GM19438 (cell line): Measurements from ENCODE around the gene TOP3B.
A peak's percentile ranks its signal among the peaks of the same experiment; 100 is the strongest.

Experiments used
- ATAC-seq: cut with Tn5 transposase; IDR thresholded peaks from one replicate; pipeline ENCODE4 v1.9.1; 2021; ENCODE audit warnings: low read depth; ENCODE audit not compliant: unreplicated experiment

TOP3B gene, protein sequence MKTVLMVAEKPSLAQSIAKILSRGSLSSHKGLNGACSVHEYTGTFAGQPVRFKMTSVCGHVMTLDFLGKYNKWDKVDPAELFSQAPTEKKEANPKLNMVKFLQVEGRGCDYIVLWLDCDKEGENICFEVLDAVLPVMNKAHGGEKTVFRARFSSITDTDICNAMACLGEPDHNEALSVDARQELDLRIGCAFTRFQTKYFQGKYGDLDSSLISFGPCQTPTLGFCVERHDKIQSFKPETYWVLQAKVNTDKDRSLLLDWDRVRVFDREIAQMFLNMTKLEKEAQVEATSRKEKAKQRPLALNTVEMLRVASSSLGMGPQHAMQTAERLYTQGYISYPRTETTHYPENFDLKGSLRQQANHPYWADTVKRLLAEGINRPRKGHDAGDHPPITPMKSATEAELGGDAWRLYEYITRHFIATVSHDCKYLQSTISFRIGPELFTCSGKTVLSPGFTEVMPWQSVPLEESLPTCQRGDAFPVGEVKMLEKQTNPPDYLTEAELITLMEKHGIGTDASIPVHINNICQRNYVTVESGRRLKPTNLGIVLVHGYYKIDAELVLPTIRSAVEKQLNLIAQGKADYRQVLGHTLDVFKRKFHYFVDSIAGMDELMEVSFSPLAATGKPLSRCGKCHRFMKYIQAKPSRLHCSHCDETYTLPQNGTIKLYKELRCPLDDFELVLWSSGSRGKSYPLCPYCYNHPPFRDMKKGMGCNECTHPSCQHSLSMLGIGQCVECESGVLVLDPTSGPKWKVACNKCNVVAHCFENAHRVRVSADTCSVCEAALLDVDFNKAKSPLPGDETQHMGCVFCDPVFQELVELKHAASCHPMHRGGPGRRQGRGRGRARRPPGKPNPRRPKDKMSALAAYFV

GRCh38 chr22:21982338-21982965, at the start of gene TOP3B:
Gene TOP3B, minus strand, starts transcription at chr22:21982787. Its CDS starts 7,078 bp downstream, at chr22:21975709.
- peak; percentile 66 for ATAC-seq

GRCh38 chr22:22031183-22031945, 48.8 kb upstream of the TOP3B start:
- ATAC-seq = no peak

DNA sequence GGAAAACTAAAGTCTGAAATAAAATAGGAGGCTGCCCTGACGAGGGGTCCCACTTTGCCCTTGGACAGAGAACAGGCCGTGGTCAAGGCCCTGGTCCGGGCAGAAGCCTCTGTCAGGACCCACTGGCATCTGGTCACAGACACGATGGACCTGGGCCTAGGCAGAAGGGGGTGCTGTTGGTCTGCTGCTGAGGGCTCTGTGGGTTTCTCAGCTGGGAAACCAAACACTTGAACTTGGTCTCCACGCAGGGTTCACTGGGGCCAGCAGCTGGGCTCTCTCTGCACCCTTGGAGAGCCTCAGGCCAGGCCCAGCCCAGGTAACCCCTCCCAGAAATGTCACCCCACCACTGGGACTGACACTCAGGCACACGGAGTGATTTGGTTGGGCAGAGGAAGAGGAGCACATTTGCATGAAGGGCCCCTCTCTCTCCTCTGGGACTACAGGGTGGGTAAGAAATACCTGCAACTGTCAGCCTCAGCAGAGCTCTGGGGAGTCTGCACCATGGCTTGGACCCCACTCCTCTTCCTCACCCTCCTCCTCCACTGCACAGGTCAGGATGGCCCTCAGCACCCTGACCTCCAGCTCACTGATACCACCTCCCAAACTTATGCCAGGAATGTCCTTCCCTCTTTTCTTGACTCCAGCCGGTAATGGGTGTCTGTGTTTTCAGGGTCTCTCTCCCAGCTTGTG, 48.1 kb upstream of the TOP3B start:
- ATAC-seq = peak; percentile 67

DNA sequence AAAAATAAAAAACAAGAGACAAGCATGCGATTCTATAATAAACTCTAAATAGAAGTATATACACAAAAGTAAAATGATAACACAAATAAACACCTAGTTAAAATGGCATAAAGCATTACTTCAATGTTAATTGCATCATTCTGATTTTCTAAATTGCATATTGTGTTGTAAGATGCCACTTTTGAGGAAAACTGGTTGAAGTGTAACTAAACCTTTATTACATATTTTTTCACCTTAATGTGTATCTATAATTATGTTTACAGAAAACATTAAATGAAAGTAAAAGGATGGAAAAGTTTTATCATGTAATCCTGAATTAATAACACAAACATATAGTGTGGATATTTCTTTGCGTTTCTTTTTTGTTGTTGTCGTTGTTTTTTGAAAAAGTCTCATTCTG, 45.4 kb upstream of the TOP3B start:
- no peak for ATAC-seq

DNA sequence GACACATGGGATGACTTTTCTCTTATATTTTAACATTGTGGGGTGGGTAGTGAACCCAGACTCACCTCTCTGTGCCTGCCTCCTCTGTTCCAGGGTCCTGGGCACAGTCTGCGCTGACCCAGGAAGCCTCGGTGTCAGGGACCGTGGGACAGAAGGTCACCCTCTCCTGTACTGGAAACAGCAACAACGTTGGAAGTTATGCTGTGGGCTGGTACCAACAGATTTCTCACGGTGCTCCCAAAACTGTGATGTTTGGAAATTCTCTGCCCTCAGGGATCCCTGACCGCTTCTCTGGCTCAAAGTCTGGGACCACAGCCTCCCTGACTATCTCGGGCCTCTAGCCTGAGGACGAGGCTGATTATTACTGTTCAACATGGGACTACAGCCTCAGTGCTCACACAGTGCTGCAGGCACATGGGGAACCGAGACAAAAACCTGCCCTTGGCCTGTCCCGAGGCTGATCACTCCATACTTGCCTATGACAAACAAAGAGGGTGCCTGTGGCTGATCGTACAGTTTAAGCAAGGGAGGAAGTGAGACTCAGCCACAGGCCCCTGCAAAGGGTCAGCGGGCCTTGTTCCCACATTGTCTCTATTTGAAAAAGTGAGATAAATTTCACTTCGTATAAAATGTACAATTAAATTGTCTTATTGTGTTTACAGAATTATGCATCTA, 43.7 kb upstream of the TOP3B start:
- ATAC-seq = no peak

DNA sequence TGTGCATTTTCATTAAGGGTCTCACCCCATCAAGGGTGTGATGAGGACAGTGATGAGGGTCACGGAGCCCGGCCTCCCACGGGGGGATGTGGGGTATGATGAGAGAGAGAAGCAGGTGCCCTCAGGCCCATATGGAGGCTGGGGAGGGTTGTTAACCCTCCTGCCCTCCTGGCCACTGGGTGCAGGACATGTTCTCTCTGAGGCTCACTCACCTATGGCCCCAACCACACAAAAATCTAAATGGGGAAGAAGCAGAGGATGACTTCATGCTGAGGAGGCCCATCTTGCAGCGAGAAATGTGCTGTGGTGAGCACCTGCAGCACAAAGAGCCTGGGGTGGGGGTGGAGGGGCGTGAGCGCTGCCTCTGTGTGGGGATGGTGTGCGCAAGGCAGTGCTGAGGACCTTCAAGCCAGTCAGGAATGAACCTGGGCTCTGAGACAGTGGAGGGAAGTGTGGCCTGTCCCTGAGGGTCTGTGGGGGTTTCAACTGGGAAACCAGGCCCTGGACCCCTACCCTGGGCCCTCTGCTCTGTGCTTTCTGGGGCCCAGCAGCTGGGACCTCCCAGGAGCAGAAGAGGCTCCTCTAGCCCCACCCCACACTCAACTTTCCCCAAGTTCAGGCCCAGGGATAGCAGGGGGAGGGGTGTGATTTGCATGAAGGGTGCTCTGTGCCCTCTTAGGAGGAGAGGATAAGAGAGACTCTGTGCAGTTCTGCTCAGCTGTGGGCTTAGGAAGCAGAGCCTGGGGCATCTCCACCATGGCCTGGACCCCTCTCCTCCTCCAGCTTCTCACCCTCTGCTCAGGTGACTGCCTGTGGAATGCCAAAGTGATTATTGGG, 43.0 kb upstream of the TOP3B start:
- ATAC-seq = no peak

DNA sequence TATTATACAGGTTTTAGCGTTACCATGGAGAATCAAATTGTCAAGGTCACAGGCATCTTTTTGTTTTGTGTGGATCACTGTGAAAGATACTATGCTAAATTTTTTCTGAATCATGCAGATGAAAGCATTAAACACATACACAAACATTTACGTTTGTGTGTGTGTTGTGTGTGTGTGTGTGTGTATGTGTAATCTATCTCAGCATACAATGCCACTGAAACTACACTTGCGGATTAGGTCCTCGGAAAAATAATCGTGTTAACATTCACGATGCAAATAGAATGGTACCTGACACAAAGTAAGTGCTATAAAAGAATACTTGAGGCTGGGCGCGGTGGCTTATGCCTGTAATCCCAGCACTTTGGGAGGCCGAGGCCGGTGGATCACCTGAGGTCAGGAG, 41.9 kb upstream of the TOP3B start:
- ATAC-seq = no peak

- no peak for ATAC-seq
Measured at GRCh38 chr22:22023581-22024137, 41.1 kb upstream of the TOP3B start.

GRCh38 chr22:22022947-22023534, 40.5 kb upstream of the TOP3B start:
- no peak for ATAC-seq

GRCh38 chr22:22022255-22022840, 39.8 kb upstream of the TOP3B start:
- no peak for ATAC-seq

GRCh38 chr22:22021162-22021750, 38.7 kb upstream of the TOP3B start:
- ATAC-seq = no peak

DNA sequence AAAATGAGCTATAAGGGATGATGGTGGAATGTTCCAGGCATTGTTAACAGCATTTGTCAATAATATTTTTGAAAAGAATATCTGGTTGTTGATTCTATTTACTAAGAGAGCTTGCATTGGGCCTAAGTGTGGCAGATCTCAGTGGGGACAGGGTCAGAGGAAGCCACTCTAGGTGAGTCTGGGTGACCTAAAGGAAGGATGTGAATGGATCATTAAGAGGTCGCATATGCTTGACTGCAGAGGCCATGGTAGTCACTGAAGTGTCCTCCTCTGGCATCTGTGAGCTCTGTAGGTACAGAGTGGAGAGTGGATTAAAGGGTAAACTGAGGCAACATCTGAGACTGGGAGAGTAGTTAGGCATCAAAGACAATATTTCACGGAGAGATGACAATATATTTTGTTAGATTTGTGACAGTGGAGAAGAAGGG, 37.9 kb upstream of the TOP3B start:
- ATAC-seq = no peak

- ATAC-seq = no peak
Measured at GRCh38 chr22:22019659-22020424, 37.3 kb upstream of the TOP3B start.

DNA sequence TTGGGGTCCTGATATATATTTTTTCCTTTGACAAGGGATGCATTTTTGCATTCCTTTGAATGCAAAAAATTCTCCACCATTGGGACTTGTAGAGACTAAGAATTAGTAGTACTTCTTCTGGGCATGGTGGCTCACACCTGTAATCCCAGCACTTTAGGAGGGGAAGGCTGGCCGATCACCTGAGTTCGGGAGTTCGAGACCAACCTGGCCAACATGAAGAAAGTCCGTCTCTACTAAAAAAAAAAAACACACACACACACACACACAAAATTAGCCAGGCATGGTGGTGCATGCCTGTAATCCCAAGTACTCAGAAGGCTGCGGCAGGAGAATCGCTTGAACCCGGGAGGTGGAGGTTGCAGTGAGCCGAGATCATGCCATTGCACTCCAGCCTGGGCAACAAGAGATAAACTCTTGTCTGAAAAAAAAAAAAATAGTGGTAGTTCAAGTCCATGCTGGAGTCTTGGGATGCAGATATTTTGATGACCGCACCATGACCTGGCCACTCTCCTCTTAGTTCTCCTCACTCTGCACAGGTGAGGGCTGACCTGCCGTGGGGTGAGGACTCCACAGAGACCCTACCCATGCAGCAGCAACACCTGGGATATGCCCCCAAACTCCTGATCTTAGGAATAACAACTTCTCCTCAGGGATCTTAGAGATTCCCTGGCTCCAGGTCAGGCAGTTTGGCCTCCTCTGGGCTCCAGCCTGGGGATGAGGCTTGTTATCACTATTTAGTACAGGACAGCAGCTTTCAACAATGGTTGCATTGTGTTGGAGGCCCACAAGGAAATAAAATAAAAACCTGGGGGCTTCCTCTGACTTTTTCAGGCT, 36.5 kb upstream of the TOP3B start:
- ATAC-seq = no peak

DNA sequence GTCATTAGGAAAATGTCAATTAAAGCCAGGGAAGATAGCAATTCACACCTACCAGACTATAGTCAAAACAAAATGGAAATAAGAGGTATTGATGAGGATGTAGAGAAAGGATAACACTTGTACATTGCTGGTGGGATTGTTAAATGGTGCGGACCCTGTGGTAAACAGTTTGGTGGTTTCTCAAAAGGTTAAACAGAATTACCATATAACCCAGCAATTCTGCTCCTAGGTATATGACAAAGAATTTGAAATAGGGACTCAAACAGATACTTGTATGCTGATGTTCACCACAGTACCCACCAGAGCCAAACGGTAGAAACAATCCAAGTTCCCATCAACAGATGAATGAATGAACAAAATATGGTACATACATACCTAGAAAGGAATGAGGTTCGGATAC, 33.0 kb upstream of the TOP3B start:
- ATAC-seq = no peak
